Cardiac fibroblast (primary cell): Measurements from ENCODE around the gene MAGI2.

Experiments used
- DNase-seq, 2 donors: peaks; one replicate each; pipeline versions ENCODE4 v3.0.0 to v3.0.0-alpha.2; 2010; ENCODE audit warnings: low read depth in 2 of 2
- H3K4me3 ChIP-seq, 2 donors: replicated peaks in 1 of 2; 1 replicate in 1 of 2; 2 replicates in 1 of 2; pipeline ENCODE4 v1.5.1; 2011; ENCODE audit warnings: low read depth in 2 of 2, low read length in 2 of 2, mild to moderate bottlenecking in 2 of 2, moderate library complexity in 1 of 2
- TF ChIP-seq, protein P1 (sequence below): IDR thresholded peaks from one replicate; pipeline ENCODE4 v1.5.1; 2011; ENCODE audit warnings: low read depth, mild to moderate bottlenecking, low read length, inconsistent platforms

Gene MAGI2

DNA sequence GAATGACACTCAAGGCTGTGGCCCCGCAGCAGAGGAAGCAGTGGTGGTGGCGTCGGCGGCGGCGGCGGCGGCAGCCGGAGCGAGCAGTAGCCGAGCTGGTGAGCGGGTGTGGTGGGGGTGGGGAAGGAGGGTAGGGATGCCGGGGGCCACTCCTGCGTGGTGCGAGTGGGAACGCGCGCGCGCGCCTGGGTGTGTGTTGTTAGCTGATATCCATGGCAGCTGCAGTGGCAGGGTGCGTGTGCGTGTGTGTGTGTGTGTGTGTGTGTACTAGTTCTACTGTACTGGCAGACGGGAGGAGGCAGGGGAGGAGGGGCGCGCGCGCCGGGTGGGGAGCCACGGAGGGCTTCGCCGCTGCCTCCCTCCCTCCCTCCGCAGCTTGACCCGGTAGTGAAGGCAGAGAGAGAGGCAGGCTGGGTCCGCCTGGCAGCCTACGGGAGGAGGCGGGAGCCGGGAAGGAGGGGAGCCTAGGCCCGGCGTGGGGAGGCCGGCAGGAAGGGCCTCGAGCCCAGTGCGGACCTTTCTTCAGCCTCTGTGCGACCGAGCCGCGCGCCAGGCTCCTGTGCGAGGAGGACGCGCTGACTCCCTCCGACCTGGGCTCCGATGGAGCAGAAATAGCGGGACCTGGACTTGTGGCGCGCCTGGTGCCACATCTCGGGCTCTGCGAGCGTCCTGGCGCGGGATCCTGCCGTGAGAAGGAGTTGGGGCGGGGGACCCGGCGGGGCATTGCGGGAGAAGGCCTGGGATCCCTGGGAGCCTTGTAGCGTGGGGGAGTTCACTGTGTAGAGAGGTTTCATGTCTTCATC, at the start of gene MAGI2:
MAGI2 (minus strand) TSS at position 110 of the 803 bp plus-strand sequence. CDS start 347 bp downstream, outside the sequence.
- peak within 1 kb of the TSS; percentile 85 to 90 for H3K4me3 ChIP-seq
- TF ChIP-seq, protein P1, sequence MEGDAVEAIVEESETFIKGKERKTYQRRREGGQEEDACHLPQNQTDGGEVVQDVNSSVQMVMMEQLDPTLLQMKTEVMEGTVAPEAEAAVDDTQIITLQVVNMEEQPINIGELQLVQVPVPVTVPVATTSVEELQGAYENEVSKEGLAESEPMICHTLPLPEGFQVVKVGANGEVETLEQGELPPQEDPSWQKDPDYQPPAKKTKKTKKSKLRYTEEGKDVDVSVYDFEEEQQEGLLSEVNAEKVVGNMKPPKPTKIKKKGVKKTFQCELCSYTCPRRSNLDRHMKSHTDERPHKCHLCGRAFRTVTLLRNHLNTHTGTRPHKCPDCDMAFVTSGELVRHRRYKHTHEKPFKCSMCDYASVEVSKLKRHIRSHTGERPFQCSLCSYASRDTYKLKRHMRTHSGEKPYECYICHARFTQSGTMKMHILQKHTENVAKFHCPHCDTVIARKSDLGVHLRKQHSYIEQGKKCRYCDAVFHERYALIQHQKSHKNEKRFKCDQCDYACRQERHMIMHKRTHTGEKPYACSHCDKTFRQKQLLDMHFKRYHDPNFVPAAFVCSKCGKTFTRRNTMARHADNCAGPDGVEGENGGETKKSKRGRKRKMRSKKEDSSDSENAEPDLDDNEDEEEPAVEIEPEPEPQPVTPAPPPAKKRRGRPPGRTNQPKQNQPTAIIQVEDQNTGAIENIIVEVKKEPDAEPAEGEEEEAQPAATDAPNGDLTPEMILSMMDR = no peak
- DNase-seq = peak; percentile 82 to 94

GRCh38 chr7:79502151-79502550, 48.7 kb upstream of the MAGI2 start:
- no peak overlapping the region for H3K4me3 ChIP-seq
- DNase-seq = no peak
- TF ChIP-seq, protein P1 = peak; percentile 31

DNA sequence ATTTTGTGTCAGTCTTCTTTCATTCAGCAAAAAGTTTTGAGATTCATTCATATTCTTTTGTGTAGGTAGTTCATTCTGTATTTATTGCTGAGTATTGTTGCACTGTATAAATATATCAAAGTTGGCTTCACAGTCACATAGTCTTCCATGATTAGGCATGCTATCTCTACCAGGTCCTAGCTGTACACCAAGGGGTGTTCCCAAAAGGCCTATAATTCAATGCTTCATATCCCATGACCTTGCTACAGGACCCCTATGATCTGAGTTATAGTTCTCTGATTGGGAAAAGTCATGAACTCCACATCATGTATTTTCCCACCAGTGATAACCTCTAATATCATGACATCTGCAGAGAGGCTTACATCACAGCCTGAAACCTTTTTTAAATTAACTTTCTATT, 47.3 kb upstream of the MAGI2 start:
- no peak overlapping the region for H3K4me3 ChIP-seq
- DNase-seq = no peak
- TF ChIP-seq, protein P1 = no peak

DNA sequence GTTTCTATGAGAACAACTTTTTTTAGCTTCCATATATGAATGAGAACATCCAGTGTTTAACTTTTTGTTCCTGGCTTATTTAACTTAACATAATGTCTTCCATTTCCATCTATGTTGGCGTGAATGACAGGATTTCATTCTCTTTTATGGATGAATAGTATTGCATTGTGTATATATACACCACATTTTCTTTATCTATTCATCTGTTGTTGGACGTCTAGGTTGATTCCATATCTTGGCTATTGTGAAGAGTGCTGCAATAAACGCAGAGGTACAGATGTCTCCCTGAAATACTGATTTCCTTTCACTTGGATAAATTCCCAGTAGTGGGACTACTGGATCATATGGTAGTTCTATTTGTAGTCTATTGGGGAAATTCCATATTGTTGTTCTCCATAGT, 44.3 kb upstream of the MAGI2 start:
- TF ChIP-seq, protein P1 = no peak
- no peak for DNase-seq
- no peak overlapping the region for H3K4me3 ChIP-seq

- peak; percentile 63 to 77 for DNase-seq
- TF ChIP-seq, protein P1 = no peak
Observed at GRCh38 chr7:79495544-79496272, 42.2 kb upstream of the MAGI2 start.

DNA sequence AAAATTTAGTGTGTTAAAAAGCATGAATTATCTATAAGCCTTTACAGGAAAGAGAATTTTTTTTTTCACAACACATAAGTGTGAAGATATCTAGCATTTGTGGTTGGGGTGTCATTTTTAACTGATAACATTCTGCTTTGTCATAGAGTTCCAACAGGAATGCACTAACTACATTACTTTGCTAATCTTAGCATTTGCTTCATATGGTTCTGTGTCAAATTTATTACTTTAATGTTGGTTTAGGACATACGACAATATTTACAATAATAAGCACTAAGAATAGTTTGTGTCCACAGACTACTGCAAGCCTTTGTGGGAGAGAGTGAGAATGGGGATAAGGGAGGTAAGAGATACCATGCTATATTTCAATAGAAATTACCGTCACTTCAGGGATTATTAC, 40.6 kb upstream of the MAGI2 start:
- TF ChIP-seq, protein P1 = no peak
- peak in 1 of 2 donors; percentile 6 for DNase-seq
- no peak overlapping the region for H3K4me3 ChIP-seq

More at GRCh38 chr7:79495544-79496272, 42.2 kb upstream of the MAGI2 start:
- no peak overlapping the region for H3K4me3 ChIP-seq
